Vagina (tissue), 2 donors: ENCODE data around the gene PIP4K2C.

Experiments used
- CTCF ChIP-seq, 3 experiments: fragments of 450-650 bp in 2 of 3; fragments of 200-600 bp in 1 of 3; sonication (generic) in 1 of 3; IDR thresholded peaks; one replicate each; pipeline ENCODE4 v1.5.1; 2017 to 2019; ENCODE audit warnings: antibody characterized with exemption in 3 of 3, mild to moderate bottlenecking in 2 of 3, moderate library complexity in 2 of 3
- POLR2A ChIP-seq, 2 donors: fragments of 450-650 bp; IDR thresholded peaks; one replicate each; pipeline ENCODE4 v1.6.1; 2017; ENCODE audit warnings: antibody characterized with exemption in 2 of 2, mild to moderate bottlenecking in 2 of 2, moderate library complexity in 2 of 2
- POLR2AphosphoS5 ChIP-seq, 2 donors: sonication (generic); formaldehyde crosslinking; IDR thresholded peaks; one replicate each; pipeline ENCODE4 v1.9.0; 2017; ENCODE audit warnings: antibody characterized with exemption in 2 of 2, mild to moderate bottlenecking in 2 of 2, low read depth in 1 of 2; ENCODE audit not compliant: insufficient read depth in 1 of 2

GRCh38 chr12:57603324-57603723 lies 12.3 kb downstream of the PIP4K2C start:
- no peak for TF ChIP-seq CTCF (IDR thresholded peaks at IDR 0.05)
- no peak for TF ChIP-seq POLR2A (IDR thresholded peaks at IDR 0.05)
- TF ChIP-seq POLR2AphosphoS5 (IDR thresholded peaks at IDR 0.05; ENCODE audit: insufficient read depth in 1 of 2, low read depth in 1 of 2), result no peak
